IMR-90 (cell line): Measurements from ENCODE around the gene DAPK1. TPM values are rescaled to one million over a fixed set of nuclear protein-coding genes. Genes with fewer than 3 reads are reported as not detected.

Experiments used
- ATAC-seq: fragments of 200-7000 bp; cut with Tn5 transposase; 2 replicates; pipeline ENCODE4 v1.9.1; 2020; ENCODE audit warnings: low read depth, mild to moderate bottlenecking, moderate library complexity
- BruUV-seq: library from RNA; stranded (reverse); fragments of 400-500 nt; replicated peaks from 2 replicates; lab custom pipeline; 2021; lab: Mats Ljungman, UMichigan
- CTCF ChIA-PET: fragments of 300-600 bp; formaldehyde crosslinking; extraction: SDS; loops from one replicate; lab custom pipeline; 2021; ENCODE audit warnings: antibody characterized with exemption; lab: Yijun Ruan, JAX
- POLR2A ChIA-PET: fragments of 300-600 bp; sonication (Branson Sonifier 250); formaldehyde crosslinking; loops from one replicate; lab custom pipeline; 2022; ENCODE audit warnings: antibody characterized with exemption; ENCODE audit not compliant: unreplicated experiment; lab: Charles Lee
- DNase-seq: peaks from one replicate; pipeline ENCODE4 v3.0.0; 2013
- H2AFZ ChIP-seq: replicated peaks from 2 replicates; pipeline ENCODE3; 2013; ENCODE audit warnings: low read length, mild to moderate bottlenecking; ENCODE audit not compliant: poor library complexity
- H2AK5ac ChIP-seq: 2 replicates; pipeline ENCODE4 v1.6.1; 2013; ENCODE audit warnings: low read depth, low read length, inconsistent platforms
- H2AK9ac ChIP-seq: replicated peaks from 2 replicates; pipeline ENCODE3; 2013; ENCODE audit warnings: mild to moderate bottlenecking, low read depth, low read length, moderate library complexity; ENCODE audit not compliant: poor library complexity
- H2BK120ac ChIP-seq: 2 replicates; pipeline ENCODE4 v1.6.1; 2013; ENCODE audit warnings: low read depth, low read length, inconsistent platforms
- H2BK15ac ChIP-seq: 3 replicates; pipeline ENCODE4 v1.6.1; 2013; ENCODE audit warnings: low read depth, low read length, inconsistent platforms
- H2BK20ac ChIP-seq: 2 replicates; pipeline ENCODE4 v1.6.1; 2013; ENCODE audit warnings: low read depth, mild to moderate bottlenecking, inconsistent platforms, low read length, moderate library complexity
- H2BK5ac ChIP-seq: 2 replicates; pipeline ENCODE4 v1.6.1; 2013; ENCODE audit warnings: mild to moderate bottlenecking, low read depth, low read length, inconsistent platforms; ENCODE audit not compliant: poor library complexity, severe bottlenecking
- H3K14ac ChIP-seq: replicated peaks from 2 replicates; pipeline ENCODE4 v1.6.1; 2013; ENCODE audit warnings: low read depth, low read length, inconsistent platforms
- H3K18ac ChIP-seq: 2 replicates; pipeline ENCODE4 v1.6.1; 2013; ENCODE audit warnings: low read depth, low read length, control low read depth
- H3K23ac ChIP-seq: 2 replicates; pipeline ENCODE4 v1.6.1; 2013; ENCODE audit warnings: low read depth, low read length, inconsistent platforms
- H3K27ac ChIP-seq: 2 replicates; pipeline ENCODE4 v1.5.1; 2013; ENCODE audit warnings: mild to moderate bottlenecking, control low read depth, low read length; ENCODE audit not compliant: insufficient read depth
- H3K27me3 ChIP-seq: 2 replicates; pipeline ENCODE4 v1.6.1; 2013; ENCODE audit warnings: low read length; ENCODE audit not compliant: control insufficient read depth, insufficient read depth
- H3K36me3 ChIP-seq: 2 replicates; pipeline ENCODE4 v1.6.1; 2013; ENCODE audit warnings: low read length, mixed read lengths; ENCODE audit not compliant: control insufficient read depth, insufficient read depth
- H3K4ac ChIP-seq: 2 replicates; pipeline ENCODE4 v1.6.1; 2013; ENCODE audit warnings: low read depth, low read length, inconsistent platforms
- H3K4me1 ChIP-seq: 2 replicates; pipeline ENCODE4 v1.6.1; 2013; ENCODE audit warnings: low read length, mixed read lengths; ENCODE audit not compliant: control insufficient read depth, insufficient read depth
- H3K4me2 ChIP-seq: 2 replicates; pipeline ENCODE4 v1.6.1; 2013; ENCODE audit warnings: low read depth, mild to moderate bottlenecking, control low read depth, low read length, moderate library complexity
- H3K4me3 ChIP-seq: 2 replicates; pipeline ENCODE4 v1.5.1; 2013; ENCODE audit warnings: low read depth, mild to moderate bottlenecking, control low read depth, low read length, moderate library complexity; ENCODE audit not compliant: insufficient read depth
- H3K56ac ChIP-seq: 2 replicates; pipeline ENCODE4 v1.6.1; 2013; ENCODE audit warnings: low read length, inconsistent platforms; ENCODE audit not compliant: insufficient read depth; ENCODE audit errors: extremely low read depth
- H3K79me1 ChIP-seq, 2 experiments: 2 replicates each; pipeline ENCODE4 v1.6.1; 2013; ENCODE audit warnings: low read length in 2 of 2, inconsistent platforms in 1 of 2, low read depth in 1 of 2
- H3K9ac ChIP-seq: 2 replicates; pipeline ENCODE4 v1.6.1; 2013; ENCODE audit warnings: low read depth, low read length, control low read depth
- H3K9me1 ChIP-seq: 2 replicates; pipeline ENCODE4 v1.6.1; 2013; ENCODE audit warnings: low read length, inconsistent platforms; ENCODE audit not compliant: insufficient read depth
- H3K9me3 ChIP-seq: 2 replicates; pipeline ENCODE4 v1.6.1; 2013; ENCODE audit warnings: low read length; ENCODE audit not compliant: control insufficient read depth, insufficient read depth
- H4K20me1 ChIP-seq: 2 replicates; pipeline ENCODE4 v1.6.1; 2013; ENCODE audit warnings: low read length, inconsistent platforms; ENCODE audit not compliant: insufficient read depth
- H4K5ac ChIP-seq: 2 replicates; pipeline ENCODE4 v1.6.1; 2013; ENCODE audit warnings: mild to moderate bottlenecking, low read depth, low read length, control low read depth
- H4K8ac ChIP-seq, 2 experiments: 2 replicates each; pipeline ENCODE4 v1.6.1; 2013; ENCODE audit warnings: low read depth in 2 of 2, low read length in 2 of 2, control low read depth in 1 of 2, inconsistent platforms in 1 of 2
- H4K91ac ChIP-seq: 2 replicates; pipeline ENCODE4 v1.6.1; 2013; ENCODE audit warnings: low read depth, low read length, inconsistent platforms; ENCODE audit not compliant: insufficient read depth
- BHLHE40 ChIP-seq: fragments of 150-350 bp; IDR thresholded peaks from 2 replicates; pipeline ENCODE4 v1.6.1; 2016; ENCODE audit warnings: mild to moderate bottlenecking, low read depth, low read length
- CHD1 ChIP-seq: IDR thresholded peaks from 2 replicates; pipeline ENCODE4 v1.6.1; 2012; ENCODE audit warnings: low read depth, low read length, improper control_type of control experiment
- CTCF ChIP-seq: conservative IDR thresholded peaks from 2 replicates; pipeline ENCODE4 v1.5.1; 2012; ENCODE audit warnings: mild to moderate bottlenecking, low read depth, low read length, improper control_type of control experiment
- ELK1 ChIP-seq: fragments of 150-350 bp; IDR thresholded peaks from 2 replicates; pipeline ENCODE4 v1.6.1; 2016; ENCODE audit warnings: low read depth, mild to moderate bottlenecking, low read length, moderate library complexity, borderline replicate concordance
- MAZ ChIP-seq: IDR thresholded peaks from 2 replicates; pipeline ENCODE4 v1.6.1; 2012; ENCODE audit warnings: low read depth, mild to moderate bottlenecking, low read length, improper control_type of control experiment, moderate library complexity, borderline replicate concordance
- MXI1 ChIP-seq: IDR thresholded peaks from 2 replicates; pipeline ENCODE4 v1.6.1; 2012; ENCODE audit warnings: low read depth, mild to moderate bottlenecking, low read length, moderate library complexity, borderline replicate concordance
- POLR2A ChIP-seq: IDR thresholded peaks from 2 replicates; pipeline ENCODE4 v1.6.1; 2012; ENCODE audit warnings: mild to moderate bottlenecking, low read depth, low read length
- RCOR1 ChIP-seq: IDR thresholded peaks from 2 replicates; pipeline ENCODE4 v1.6.1; 2012; ENCODE audit warnings: mild to moderate bottlenecking, low read length, improper control_type of control experiment; ENCODE audit not compliant: insufficient replicate concordance
- WGBS, 2 experiments: methylation state at CpG; one replicate each; pipeline versions ENCODE4 v1.1.5 to v1.1.7; 2013; ENCODE audit warnings: missing lambda C conversion rate in 2 of 2; ENCODE audit not compliant: insufficient read length in 1 of 2; ENCODE audit errors: extremely low coverage in 2 of 2; 5-methylcytosine and 5-hydroxymethylcytosine counted together
- dilution Hi-C: fragments of 300-500 bp; cut with HindIII; formaldehyde crosslinking; loops from one replicate; pipeline ENCODE4 v1.14.3; 2018; ENCODE audit warnings: low sequenced_read_pairs; ENCODE audit not compliant: unreplicated experiment
- in situ Hi-C: fragments of 300-500 bp; cut with MboI; formaldehyde crosslinking; loops from 3 replicates; pipeline ENCODE4 v1.14.3; 2019; ENCODE audit warnings: low sequenced_read_pairs, inconsistent platforms, mixed read lengths
- intact Hi-C: fragments of 100-400 bp; cut with micrococcal nuclease; formaldehyde crosslinking; loops from 2 replicates; pipeline ENCODE4 v1.10.0; 2022
- polyA plus RNA-seq, 3 experiments: library from polyadenylated mRNA; depleted of rRNA; stranded (reverse); fragments of >200 nt; gene quantifications; 2 replicates each; pipeline ENCODE4 v1.2.3, GENCODE V29; 2012; ENCODE audit warnings: low replicate concordance in 1 of 3
- total RNA-seq: library from RNA; depleted of rRNA; stranded (reverse); fragments of >200 nt; gene quantifications from 2 replicates; pipeline ENCODE4 v1.2.3, GENCODE V29; 2012

DAPK1 gene
- total and polyA plus RNA-seq, 2 of the 4 experiments (the other 2 are of a cell fraction), result under 0.01 to 0.03 TPM

GRCh38 chr9:87527211-87527916 lies 29.7 kb downstream of the DAPK1 start:
- H3K36me3 ChIP-seq, result no peaks in the 10 kb centered on the region
- H4K91ac ChIP-seq, result no peak overlapping the region
- H2BK120ac ChIP-seq, result no peak overlapping the region
- H3K9ac ChIP-seq, result no peak overlapping the region
- no peaks in the 10 kb centered on the region for H3K79me1 ChIP-seq
- H3K4me2 ChIP-seq, result no peak overlapping the region
- H4K20me1 ChIP-seq, result no peaks in the 10 kb centered on the region
- no peak overlapping the region for H2BK15ac ChIP-seq
- H3K27me3 ChIP-seq, result no peaks in the 10 kb centered on the region; the same call in 1 of the 2 replicates
- H3K4me3 ChIP-seq, result no peak overlapping the region
- WGBS, 2 experiments, result 57% methylated on average over 3 of the region's 13 CpGs; no CpG with 5 or more reads in 1 of the 2 experiments
- H3K56ac ChIP-seq, result no peak overlapping the region
- H3K4me1 ChIP-seq, result no peaks in the 10 kb centered on the region
- no peak overlapping the region for H4K8ac ChIP-seq
- ATAC-seq (no peak), DNase-seq (no peak)
- H3K4ac ChIP-seq, result no peak overlapping the region
- H3K9me3 ChIP-seq, result no peaks in the 10 kb centered on the region
- H2AFZ ChIP-seq, result no peak overlapping the region
- H3K14ac ChIP-seq, result no peak overlapping the region
- in situ Hi-C loops (no loop called here), dilution Hi-C loops (no loop called here), intact Hi-C loops (no loop called here)
- no TSS peak for BruUV-seq
- no peak overlapping the region for H2AK5ac ChIP-seq
- POLR2A ChIA-PET, result no interaction called here
- H2BK20ac ChIP-seq, result no peak overlapping the region
- no peak overlapping the region for H3K23ac ChIP-seq
- H3K18ac ChIP-seq, result no peak overlapping the region
- no peak overlapping the region for H3K27ac ChIP-seq
- CTCF ChIA-PET, result no interaction called here
- no peak overlapping the region for H4K5ac ChIP-seq
- H2AK9ac ChIP-seq, result no peak overlapping the region
- no peak for TF ChIP-seq POLR2A
- TF ChIP-seq ELK1, result no peak
- TF ChIP-seq CHD1, result no peak
- TF ChIP-seq MAZ, result no peak
- TF ChIP-seq RCOR1, result no peak
- TF ChIP-seq MXI1, result no peak
- no peak for TF ChIP-seq BHLHE40
- no peak for TF ChIP-seq CTCF
- no peak overlapping the region for H2BK5ac ChIP-seq
- H3K9me1 ChIP-seq, result no peaks in the 10 kb centered on the region
